Omental fat pad (tissue), 4 donors: ENCODE data around the gene VPS37D. TPM values are rescaled to one million over a fixed set of nuclear protein-coding genes. Genes with fewer than 3 reads are reported as not detected.
"Not testable (repeated sequence)": the region's sequence is repeated elsewhere in the genome, so short reads cannot be mapped to it uniquely, and the experiment has no call there.

Source experiments
- ATAC-seq: fragments of 150-250 bp; one replicate; pipeline ENCODE4 v1.9.1; 2016; ENCODE audit warnings: mild to moderate bottlenecking, moderate library complexity; ENCODE audit not compliant: low FRiP score
- DNase-seq: peaks from one replicate; pipeline ENCODE4 v3.0.0-alpha.2; 2019; ENCODE audit warnings: low spot score
- CTCF ChIP-seq, 3 donors: fragments of 450-650 bp; IDR thresholded peaks; one replicate each; pipeline ENCODE4 v1.5.1; 2016 to 2017; ENCODE audit warnings: antibody characterized with exemption in 3 of 3, mild to moderate bottlenecking in 3 of 3, moderate library complexity in 2 of 3
- total RNA-seq, 4 donors: library from RNA; depleted of rRNA; stranded (reverse); fragments of >200 nt; gene quantifications; one replicate each; pipeline ENCODE4 v1.1.0, GENCODE V29; 2016

The VPS37D gene
- total RNA-seq, 4 donors from 2014 or later = 0.28 to 1.5 (median 1.1) TPM; not detected in 1

- no peak for ATAC-seq
- no peak for TF ChIP-seq CTCF (IDR thresholded peaks at IDR 0.05)
- no peak for DNase-seq
These were observed 3.7 kb downstream of the VPS37D start for GRCh38 chr7:73671322-73671661.

GRCh38 chr7:73671857-73672445 lies 4.3 kb downstream of the VPS37D start:
- ATAC-seq = no peak

GRCh38 chr7:73674468-73675124 lies 7.0 kb downstream of the VPS37D start:
- DNase-seq (no peak), ATAC-seq (no peak)
- no peak for TF ChIP-seq CTCF (IDR thresholded peaks at IDR 0.05)

More at GRCh38 chr7:73671857-73672445, 4.3 kb downstream of the VPS37D start:
- TF ChIP-seq CTCF (IDR thresholded peaks at IDR 0.05) = no peak
- no peak for DNase-seq

- not testable (repeated sequence) for DNase-seq, ATAC-seq
These were observed 8.4 kb downstream of the VPS37D start for GRCh38 chr7:73676062-73676461.

GRCh38 chr7:73678862-73679261 lies 11.2 kb downstream of the VPS37D start:
- ATAC-seq (no peak), DNase-seq (no peak)
- no peak for TF ChIP-seq CTCF (IDR thresholded peaks at IDR 0.05)

- no peak for ATAC-seq
- DNase-seq = no peak
- no peak for TF ChIP-seq CTCF (IDR thresholded peaks at IDR 0.05)
These were observed 12.1 kb downstream of the VPS37D start for GRCh38 chr7:73679709-73680108.

GRCh38 chr7:73680501-73680900 lies 12.9 kb downstream of the VPS37D start:
- TF ChIP-seq CTCF (IDR thresholded peaks at IDR 0.05) = no peak
- no peak for ATAC-seq

More at GRCh38 chr7:73680501-73680900, 12.9 kb downstream of the VPS37D start:
- no peak for DNase-seq
